Loucy (cell line): ENCODE measurements around the gene UNC45A.

ENCODE experiments used
- EZH2phosphoT487 ChIP-seq: fragments of 200-600 bp; IDR thresholded peaks from 2 replicates; pipeline ENCODE4 v1.6.1; 2018; ENCODE audit warnings: antibody characterized with exemption, mild to moderate bottlenecking, moderate library complexity, borderline replicate concordance
- TF ChIP-seq, protein P1 (sequence below): fragments of 200-600 bp; sonication (generic); conservative IDR thresholded peaks from 2 replicates; pipeline ENCODE4 v1.5.1; 2014; ENCODE audit warnings: mild to moderate bottlenecking, antibody characterized with exemption, low read length

GRCh38 chr15:90942354-90943120 is 7.5 kb downstream of the UNC45A start:
- TF ChIP-seq, protein P1, sequence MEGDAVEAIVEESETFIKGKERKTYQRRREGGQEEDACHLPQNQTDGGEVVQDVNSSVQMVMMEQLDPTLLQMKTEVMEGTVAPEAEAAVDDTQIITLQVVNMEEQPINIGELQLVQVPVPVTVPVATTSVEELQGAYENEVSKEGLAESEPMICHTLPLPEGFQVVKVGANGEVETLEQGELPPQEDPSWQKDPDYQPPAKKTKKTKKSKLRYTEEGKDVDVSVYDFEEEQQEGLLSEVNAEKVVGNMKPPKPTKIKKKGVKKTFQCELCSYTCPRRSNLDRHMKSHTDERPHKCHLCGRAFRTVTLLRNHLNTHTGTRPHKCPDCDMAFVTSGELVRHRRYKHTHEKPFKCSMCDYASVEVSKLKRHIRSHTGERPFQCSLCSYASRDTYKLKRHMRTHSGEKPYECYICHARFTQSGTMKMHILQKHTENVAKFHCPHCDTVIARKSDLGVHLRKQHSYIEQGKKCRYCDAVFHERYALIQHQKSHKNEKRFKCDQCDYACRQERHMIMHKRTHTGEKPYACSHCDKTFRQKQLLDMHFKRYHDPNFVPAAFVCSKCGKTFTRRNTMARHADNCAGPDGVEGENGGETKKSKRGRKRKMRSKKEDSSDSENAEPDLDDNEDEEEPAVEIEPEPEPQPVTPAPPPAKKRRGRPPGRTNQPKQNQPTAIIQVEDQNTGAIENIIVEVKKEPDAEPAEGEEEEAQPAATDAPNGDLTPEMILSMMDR = no peak
- no peak for TF ChIP-seq EZH2phosphoT487
